Stimulated activated CD8-positive, alpha-beta memory T cell treated with anti-CD3 and anti-CD28 coated beads, Interleukin-15, amount 100 ng/mL, for 1 hour (primary cell): ENCODE results near the gene SH3RF3.
A peak's percentile ranks its signal among the peaks of the same experiment; 100 is the strongest.

ENCODE experiments used
- DNase-seq: peaks from one replicate; pipeline ENCODE4 v3.0.0-alpha.2; 2020; ENCODE audit warnings: low read depth

SH3RF3 gene

DNA sequence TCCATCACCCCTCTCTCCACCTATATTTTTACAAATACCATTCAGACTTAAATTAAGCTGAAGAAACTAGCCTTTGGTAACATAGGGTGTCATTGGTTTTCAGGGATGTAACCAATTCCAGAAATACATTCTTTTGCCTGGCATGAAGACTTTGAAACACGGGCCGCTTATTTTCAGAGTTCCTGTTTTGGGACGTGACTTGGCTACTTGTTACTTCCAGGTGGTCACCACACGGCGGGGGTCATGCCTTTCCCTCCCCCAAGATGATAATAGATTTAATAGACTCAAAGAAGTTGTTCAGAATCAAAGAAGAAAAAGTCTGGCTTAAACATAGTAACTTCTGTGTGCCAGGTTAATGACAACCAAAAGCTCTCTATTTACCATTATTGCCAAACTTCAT, 374.2 kb downstream of the SH3RF3 start:
- DNase-seq, result no peak

DNA sequence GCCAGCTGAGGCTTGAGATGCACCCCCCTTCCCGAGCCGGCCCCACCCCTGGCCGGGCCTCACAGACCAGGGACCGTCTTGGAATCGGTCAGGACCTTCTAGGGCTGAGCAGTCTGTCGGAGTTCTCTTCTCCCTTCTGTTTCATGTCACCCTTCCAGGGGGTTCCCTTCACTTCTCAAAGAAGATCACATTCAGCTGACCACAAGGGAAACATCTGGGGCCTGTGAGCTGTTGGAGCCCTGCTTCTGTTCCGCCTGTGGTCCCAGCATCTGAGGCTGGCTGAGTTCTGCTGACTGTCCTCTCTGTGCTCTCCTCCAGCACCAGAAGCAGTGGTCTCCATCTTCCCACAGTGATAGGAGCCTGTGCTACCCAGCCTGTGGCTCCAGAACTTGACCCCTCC, 378.2 kb downstream of the SH3RF3 start:
- DNase-seq, result no peak

DNA sequence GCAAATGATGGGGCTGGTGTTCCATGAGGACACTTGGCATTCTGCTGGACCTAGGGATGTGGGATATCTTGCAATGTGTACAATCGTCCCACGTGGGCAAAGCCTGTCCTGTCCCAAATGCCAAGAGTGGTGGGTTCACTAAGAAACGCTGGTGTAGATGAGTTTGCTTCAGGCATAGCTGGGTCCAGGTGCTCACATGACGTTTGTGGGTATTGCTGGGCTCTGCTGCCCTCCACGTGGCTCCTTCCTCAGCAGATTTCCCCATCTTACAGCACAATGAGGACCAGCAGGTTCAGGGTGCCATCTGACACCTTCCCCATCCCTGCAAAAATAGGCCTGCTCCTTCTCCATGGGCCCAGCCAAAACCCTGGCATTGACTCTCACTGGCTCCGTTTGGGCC, 378.8 kb downstream of the SH3RF3 start:
- no peak for DNase-seq

DNA sequence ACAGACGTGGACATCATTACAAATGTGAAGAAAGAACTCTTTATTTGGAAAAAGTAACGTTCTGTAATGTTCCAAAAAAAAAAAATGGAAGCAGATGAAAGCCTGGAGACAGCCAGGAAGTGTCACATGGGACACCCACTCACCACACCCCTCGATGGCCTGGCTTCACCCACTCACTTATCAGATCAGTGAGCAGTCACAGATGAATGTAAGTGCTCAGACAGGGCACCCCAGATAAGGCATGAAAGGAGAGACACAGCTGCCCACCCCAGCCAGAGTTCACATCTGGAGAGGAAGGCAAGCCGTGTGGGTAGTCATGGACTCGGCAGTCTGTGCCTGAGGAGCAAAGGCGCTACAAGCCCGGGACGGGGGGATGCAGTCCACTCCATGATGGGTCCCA, 379.6 kb downstream of the SH3RF3 start:
- no peak for DNase-seq

DNA sequence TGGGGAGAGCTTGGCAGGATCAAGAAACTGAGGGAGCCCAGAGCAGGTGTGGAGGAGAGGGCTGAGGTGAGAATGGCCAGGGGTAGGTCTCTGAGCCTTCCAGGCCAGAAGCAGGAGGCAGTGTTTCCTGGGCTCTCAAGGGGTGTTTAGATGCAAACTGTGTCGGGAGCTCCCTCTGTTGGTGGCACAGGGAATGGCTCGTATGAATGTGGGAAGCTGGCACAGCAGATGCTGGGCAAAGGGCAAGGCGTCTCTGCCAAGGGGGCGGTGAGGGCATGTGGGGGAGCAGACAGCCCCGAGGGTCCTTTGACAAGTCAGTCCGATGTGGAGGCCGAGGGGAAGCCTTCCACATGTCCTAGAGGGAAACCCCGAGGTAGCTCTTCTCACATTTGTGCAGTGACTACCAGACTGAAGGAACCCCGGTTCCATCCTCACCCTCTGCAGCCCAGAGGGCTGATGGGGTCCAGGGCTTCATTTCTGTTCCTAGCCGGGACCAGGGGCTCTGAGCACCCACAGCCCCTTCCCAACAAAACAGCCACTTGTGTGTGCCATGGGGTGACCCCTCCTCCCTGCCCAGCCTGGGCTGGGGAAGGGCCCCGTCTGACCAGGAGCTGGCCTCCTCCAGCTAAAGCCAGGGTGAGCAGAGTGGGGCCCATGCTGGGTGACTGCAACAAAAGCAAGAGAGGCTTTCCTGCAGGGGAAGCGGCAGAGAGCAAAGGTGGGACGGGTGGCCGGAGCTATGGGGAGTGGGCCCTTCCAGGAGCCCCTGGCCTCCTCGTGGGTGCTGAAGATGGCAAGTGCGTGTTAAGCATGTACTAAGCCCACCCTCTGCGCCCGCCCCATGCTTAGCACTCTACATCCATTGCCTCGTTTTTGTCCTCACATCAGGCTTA, 381.4 kb downstream of the SH3RF3 start:
- DNase-seq, result peak; percentile 58

DNA sequence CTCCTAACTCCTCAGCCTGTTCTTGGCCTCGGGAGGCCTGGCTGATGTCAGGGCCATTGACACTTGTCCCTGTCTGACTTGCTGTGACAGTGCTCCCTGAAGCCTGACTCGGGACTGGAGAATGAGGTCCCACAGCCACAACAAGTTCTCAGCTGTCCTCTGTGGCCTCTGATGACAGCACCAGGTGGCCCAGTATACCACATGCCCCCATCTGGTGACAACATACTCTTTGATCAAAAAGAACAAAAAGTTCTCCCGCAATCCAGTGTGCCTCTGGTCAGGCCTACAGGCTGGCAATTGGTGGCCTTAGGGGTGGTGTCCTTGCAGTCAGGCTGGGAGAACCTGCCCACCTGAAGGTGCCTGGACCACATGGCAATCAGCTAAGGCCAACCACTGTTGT, 382.2 kb downstream of the SH3RF3 start:
- no peak for DNase-seq

DNA sequence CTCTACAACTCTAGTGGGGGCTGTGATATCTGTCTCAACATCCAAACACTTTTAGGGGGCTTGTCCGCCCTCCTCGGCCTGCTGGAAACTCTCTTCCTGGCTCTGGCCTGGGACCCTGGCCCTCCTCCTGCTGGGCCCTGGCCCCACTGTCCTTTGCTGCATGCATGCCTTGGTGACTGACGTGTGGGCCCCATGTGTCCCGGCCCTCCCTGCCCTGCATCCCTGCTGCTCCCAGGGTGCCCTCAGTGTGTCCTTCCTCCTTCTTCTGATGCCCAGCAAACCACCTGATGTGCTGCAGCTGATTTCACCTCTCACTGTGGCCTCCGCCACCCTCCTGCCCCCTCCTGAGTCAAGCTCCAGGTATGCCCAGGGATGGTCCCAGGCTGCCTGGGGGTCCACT, 383.1 kb downstream of the SH3RF3 start:
- no peak for DNase-seq

DNA sequence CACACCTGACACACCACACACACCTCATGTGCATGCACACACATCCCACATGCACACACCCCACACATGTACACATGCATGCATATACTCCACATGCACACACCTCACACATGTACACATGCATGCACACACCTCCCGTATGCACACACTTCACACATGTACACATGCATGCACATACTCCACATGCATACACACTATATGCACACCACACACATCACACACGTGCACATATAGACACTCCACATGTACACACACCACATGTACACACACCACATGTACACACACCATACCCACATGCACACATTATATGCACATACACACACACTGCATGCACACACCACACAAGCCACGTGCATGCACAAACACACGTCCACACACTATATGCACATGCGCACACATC, 384.2 kb downstream of the SH3RF3 start:
- no peak for DNase-seq

DNA sequence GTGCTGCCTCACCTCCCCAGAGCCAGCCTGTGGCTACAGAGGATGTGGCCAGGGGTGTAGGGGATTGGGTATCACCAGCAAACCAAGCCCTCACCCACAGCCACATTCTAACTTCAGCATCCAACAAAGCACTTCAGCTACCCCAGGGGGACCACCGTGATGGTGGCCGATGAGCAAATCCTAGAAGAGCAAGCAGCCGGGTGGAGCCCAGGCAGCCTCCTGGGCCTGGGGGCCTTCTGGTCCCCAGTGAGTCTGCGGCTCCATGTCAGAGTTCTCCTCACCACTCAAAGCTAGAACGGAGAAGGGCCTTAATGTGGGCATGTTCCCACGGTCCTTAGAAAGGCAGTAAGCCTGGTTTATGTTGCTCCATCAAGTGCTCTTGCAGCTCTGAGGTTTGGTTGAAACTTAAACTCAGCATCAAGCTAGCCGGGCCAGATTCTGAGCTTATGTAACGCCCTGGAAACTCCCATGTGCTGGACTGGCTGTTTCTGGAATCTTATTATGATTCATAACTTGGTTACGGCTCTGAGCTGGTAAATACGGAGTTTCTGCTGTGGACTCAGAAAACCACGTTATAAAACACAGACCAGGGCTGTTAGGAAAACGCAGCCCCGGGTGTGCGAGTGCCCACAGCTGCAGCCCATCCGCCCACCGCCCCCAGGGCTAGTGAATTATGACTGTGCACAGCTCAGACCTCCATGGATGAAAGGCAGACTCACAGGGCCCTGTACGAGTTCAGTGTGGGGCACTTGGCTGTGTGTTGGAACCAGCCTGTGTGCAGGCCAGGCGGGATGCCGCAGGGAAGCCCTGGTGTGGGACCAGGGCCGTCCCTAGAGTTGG, 385.0 kb downstream of the SH3RF3 start:
- no peak for DNase-seq

DNA sequence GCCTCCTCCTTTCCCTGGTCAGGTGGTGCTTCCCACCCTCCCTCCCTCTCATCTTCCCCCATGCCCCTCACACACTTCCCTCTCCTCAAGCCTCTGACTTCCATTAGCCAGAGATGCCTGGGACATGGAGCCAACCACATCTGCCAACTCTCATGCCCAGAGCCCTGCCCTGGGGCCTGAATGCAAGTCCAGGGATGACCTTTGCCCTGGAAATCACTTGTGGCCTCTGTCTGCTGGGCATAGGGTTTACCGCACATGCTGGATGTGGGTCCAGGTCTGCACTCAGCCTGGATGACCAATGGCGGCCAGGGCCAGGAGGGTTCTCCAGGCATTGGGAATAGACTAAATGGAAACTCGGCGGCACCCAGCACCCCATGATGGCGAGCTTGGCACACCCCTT, 385.9 kb downstream of the SH3RF3 start:
- DNase-seq, result no peak

DNA sequence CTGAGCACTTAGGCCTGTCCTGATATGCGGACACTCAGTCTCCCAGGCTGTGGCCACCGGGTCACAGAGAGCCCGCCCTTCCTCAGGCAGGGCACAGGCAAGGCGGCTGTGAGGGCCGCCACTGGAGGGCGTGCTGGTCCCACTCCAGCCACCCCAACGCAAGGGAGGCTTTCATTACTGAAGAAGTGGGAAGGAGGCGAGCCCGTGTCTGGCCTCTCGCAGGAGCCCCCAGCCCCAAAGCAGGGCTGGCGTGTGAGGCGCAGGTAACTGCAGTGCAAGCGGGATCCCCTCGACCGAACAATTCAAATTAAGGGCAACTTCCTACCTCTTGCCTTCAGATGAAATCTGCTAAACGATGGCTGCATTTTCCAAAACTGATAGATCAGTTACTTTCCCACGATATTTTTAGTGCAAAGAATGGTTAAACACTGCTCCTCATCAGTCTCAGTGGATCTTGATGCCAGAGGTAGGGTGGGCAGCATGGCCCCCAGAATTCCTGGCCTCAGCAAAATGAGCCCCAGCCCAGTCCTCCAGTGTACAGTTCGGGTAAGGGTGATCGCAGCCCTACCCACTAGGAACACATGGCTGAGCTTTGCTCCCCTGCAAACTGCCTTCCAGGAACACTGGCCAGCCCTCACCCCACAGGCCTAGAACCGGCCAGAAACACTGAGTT, 387.6 kb downstream of the SH3RF3 start:
- no peak for DNase-seq

DNA sequence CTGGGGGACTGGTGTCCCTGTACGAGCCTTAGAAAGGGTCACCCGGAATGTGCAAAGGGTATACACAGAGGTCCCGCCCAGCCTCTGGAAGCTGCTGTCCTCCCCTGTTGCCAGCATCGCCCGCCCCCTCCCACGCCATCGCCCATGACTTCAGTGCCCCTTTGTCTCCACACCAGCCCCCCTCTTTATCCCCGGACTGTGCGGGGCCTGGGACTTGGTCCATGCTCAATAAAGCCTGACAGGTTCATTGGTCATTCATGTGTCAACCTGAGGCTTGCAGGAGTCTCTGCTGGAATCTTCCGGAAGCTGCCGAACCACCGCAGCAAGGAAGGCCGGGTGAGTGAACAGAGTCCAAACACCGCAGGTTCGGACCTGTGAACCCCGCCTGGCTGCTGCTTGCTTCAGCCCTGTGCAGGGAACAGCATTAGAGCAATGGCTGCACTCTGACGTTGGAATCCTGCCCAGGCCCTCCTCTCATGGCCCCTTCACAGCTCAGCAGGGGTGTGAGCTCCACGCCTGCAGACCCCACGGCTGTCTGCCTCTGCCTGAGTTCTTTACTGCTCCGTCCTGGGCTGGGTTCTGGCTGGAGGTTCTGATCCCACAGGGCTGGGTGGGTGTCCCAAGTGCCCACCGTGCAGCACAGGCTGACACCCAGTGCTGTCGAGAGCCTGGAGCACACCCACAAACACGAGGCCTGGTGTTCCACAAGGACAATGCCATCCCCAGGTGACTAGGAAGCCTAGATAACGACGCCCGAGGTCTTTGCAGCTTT, 388.3 kb downstream of the SH3RF3 start:
- no peak for DNase-seq

DNA sequence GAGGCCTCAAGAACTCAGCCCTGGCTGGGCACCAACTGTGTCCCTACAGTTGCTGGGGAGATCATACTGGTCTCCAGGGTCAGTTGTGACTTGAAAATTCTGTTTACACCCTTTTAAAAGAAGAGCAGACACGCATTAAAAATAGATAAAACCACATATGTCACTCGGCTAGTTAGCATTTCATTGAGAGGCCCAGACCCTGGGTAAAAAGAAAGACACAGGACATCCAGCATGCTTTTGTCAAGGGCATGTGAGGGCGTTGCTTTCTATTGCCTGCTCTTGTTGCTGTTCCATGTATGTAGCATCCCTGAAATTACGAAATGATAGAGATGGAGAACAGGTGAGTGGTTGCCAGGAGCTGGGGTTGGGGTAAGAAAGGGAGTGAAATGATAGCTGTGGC, 390.5 kb downstream of the SH3RF3 start:
- DNase-seq, result no peak

DNA sequence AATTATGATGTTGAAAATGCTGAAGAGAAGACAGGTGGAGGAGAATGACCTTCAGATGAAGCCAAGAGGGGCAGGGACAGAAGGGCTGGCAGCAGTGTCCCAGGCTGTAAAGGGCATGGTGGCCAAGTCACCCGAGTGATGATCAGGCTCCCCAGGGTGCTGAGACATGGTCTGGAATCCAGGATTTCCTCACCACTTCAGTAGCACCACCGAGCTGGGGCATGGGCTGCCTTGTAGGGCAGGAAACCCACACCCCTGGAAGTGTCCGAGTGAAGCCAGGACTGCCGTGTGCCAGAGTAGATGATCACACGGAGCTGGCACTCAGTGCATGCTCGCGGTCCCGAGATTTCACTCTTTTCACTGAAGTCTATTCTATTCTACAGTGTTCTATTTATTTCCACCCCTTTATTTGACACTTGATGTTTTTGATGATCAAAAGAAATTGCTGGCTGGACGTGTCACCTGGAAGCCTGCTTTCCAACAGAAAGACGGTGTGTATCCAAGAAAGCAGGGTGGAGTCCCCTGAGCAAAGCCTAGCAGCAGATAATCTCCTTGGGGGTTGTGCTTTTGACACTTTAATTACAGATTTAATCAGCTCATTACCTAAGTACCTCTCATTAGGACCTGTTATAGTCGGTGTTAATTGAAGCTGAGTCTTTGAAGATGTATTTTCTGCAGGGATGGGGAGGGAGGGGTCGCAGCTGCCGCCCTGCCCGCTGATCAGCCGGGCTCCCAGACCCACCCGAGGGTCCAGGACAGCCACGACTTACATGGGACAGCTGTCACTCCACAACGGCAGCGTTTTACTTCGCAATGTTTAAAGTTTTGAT, 392.4 kb downstream of the SH3RF3 start:
- DNase-seq, result no peak

DNA sequence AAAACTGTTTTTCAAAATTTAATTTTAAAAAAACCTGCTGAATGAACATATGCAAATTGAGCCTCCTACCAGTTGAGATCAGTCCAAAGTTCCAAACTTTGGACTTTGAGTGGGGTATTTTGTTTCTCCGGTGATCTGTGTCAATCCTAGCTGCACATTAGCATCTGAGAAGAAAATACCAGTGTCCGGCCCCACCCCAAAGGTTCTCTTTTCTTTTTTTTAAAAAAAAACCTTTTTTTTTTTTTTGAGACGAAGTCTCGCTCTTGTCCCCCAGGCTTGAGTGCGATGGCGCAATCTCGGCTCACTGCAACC, 393.0 kb downstream of the SH3RF3 start:
- no peak for DNase-seq

DNA sequence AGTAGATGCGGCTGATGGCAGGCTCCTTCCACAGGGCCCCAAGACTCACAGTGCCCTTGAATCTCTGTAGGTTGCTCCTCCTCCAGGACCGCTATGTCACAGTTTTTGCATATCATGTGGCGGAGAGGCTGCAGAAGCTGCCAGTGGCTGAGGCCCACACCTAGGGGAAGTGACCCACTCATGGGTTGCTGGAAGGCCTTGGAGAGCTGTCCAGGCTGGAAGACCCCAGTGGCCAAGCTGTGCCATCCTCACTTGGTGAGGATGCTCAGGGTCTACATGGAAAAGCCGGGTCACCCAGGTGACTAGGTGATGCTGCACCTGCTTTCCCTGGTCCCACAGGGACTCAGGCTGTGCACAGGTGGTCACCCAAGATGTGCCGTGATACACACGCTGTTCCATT, 394.1 kb downstream of the SH3RF3 start:
- DNase-seq, result no peak

DNA sequence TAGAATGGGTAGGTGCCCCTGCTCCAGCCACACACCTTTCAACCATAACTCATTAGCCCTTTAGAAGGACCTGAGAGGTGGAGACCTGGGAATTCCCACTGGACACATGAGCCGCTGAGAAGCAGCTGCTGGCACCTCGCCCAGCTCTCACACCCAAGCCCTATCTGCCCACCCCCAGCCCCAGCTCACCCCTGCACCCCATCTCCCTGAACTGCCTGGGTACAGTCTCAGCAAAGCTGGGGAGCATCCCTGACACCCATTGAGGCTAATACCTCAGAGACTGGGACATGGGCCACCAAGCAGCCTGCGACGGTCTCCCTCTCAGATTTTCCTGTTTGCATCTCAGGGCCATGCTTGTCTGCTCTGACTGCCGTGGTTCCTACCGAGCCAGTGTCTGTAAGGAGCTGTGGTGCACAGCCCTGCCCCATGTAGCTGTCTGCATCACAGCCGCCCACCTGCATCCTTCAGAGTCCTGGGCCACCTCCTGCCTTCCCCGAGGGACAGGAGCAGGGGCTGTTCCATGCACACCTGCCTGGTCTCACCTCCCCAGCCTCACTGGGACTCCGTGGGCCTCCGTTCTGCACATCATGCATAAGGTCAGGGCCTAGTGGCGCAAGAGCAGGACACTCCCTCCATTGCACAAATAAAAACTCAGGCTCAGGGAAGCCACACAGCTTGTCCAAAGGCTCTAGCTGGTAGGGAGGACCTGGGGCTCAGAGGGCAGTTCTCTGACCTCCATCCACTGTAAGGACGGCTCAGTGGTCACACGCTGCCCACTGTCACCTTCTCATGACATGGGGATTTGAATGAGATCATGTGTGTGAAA, 394.7 kb downstream of the SH3RF3 start:
- DNase-seq, result no peak

DNA sequence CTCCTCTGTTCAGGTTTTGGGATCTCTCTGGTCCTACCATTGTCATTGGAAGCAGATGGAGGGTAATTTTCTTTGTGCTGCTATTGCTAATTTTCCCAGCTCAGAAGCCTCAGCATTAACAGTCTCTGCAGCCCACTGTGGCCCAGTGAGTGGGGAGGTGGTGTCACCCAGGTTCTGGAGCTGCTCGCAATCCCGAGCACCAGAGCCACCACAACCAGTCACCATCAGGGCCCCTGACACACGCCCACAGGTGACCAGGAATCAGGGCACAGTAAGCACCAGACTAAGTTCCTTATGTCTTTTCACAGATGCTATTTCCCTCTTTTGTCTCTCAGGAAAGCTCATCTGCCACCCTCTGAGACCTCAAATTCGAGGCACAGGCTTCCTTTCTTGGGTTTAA, 396.8 kb downstream of the SH3RF3 start:
- DNase-seq, result no peak

DNA sequence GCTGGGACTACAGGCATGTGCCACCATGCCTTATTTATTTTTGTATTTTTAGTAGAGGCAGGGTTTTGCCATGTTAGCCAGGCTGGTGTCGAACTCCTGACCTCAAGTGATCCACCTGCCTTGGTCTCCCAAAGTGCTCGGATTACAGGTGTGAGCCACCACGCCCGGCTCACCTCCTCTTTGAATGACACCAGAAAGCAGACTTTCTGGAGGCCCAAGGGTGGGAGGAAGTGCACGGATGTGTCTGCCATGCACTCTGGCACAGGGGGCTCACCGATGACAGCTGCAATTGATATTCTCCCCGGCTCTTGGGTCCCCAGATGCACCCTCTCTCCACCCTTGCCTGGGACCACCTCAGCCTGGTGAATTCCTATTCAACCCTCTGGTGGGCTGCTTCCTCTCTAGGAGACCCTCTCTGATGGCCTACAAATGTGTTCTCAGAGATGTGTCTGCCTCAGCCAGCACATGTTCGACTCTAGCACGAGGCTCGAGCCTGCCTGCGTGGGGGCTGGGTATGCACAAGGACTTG, 397.5 kb downstream of the SH3RF3 start:
- DNase-seq, result no peak

DNA sequence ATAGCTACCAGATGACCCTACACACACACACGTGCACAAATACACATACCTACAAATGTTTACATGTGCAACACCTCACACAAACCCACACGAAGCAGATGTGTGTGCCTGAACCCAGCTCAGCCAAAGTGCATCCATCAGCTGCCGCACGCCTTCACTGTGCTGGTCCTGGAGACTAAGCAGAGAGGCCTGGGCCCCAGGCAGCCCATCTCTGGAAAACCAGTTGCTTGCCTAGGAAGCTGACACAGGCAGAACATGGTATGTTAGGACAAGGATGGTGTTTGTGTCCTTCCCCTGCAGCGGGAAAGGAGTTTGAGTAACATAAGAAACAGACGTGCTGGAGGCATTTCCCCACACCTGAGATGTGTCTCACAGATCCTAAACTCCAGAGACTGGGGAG, 398.1 kb downstream of the SH3RF3 start:
- no peak for DNase-seq
